NCI-H226 (cell line): Measurements from ENCODE around the gene DNAJB14.
A peak's percentile ranks its signal among the peaks of the same experiment; 100 is the strongest.

Experiments
- DNase-seq: peaks from one replicate; pipeline ENCODE4 v3.0.0-alpha.2; 2015

DNAJB14 gene

DNA sequence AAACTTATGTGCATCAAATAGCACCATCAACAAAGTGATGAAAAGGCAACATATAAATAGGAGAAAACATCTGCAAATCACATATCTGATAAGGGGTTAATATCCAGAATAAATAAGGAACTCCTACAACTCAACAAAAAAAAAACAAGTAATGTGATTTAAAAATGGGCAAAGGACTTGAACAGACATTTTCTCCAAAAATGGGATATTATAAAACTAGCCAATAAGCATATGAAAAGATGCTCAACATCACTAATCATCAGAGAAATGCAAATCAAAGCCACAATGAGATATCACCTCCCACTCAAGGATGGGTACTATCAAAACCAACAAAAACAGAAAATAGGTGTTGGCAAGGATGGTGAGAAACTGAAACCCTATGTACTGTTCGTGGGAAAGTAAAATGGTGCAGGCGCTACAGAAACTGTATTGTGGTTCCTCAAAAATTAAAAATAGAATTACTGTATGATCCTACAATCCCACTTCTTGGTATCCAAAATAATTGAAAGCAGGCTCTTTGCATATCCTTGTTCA is 2.4 kb downstream of the DNAJB14 start:
- DNase-seq: no peak

GRCh38 chr4:99938243-99938753 is 8.1 kb downstream of the DNAJB14 start:
- no peak for DNase-seq

GRCh38 chr4:99934891-99935290 is 11.5 kb downstream of the DNAJB14 start:
- DNase-seq: no peak

DNA sequence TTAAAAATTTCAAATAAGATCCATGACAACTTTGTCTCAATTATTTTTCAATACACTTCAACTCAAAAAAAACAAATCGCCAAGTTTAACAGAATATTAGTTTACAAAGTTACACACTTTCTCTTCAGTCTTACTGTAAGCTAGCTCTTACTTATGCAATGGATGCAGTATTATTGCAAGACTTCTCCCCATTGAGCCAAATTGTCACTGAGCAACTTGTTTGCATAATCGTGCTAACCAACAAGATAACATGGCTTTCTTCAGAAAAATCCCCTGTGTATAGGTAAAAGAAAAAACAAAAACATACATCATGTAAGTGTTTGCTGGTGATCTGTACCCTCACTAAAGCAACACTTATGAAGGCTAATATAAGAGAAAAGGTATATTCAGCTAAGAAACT is 18.9 kb downstream of the DNAJB14 start:
- no peak for DNase-seq

- DNase-seq: no peak
Observed at GRCh38 chr4:99921174-99921573, 25.2 kb downstream of the DNAJB14 start.

GRCh38 chr4:99918656-99919055 is 27.8 kb downstream of the DNAJB14 start:
- no peak for DNase-seq

DNA sequence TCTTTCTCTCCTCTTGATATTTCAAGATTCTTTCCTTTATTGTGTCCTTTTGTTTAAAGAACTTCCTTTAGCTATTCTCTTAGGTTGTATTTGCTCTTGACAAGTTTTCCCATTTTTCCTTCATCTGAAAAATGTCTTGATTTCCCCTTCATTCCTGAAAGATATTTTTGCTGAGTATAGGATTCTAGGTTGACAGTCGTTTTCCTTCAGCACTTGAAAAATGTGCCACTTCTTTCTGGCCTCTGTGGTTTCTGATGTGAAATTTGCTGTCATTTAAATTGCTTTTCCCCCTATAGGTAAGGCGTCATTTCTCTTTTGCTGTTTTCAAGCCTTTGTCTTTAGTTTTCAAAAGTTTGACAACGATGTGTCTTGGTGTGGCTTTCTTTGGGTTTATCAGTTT is 28.8 kb downstream of the DNAJB14 start:
- DNase-seq: no peak

DNA sequence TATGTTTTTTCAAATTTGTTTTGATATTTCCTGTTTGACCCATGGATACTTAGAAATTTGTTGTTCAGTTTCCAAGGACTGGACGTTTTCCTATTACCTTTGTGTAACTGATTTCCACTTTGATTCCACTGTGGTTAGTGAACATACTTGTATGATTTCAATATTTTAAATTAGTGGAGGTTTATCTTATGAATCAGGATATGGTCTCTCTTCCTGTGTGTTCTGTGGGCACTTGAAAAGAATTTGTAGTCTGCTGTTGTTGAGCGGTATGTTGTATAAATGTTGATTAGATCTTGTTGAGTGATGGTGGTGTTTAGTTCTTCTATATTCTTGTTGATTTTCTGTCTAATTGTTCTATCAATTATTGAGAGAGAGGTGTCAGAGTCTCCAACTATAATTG is 31.0 kb downstream of the DNAJB14 start:
- DNase-seq: no peak

- no peak for DNase-seq
Observed at GRCh38 chr4:99894998-99895397, 51.4 kb downstream of the DNAJB14 start.

- DNase-seq: peak; percentile 80
Observed at GRCh38 chr4:99894161-99894997, 52.0 kb downstream of the DNAJB14 start, which contains the start of gene LAMTOR3. LAMTOR3 (minus strand) TSS chr4:99894427; CDS start chr4:99893963, 464 bp downstream.

DNA sequence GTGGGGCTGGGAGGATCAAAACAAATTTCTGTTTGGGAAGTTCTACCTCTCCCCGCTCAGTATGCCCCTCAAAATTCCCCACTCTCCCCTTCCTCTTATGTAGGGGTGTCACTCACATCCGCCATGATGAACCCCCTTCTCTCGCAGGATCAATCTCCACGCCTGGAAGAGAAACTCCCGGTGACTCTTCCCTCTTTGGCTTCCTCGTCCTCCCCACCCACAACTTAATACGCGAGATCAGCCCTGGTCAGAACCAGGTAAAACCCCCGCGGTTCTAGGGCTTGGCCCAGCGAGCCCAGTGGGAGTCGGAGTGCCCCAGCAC is 52.6 kb downstream of the DNAJB14 start:
- no peak for DNase-seq

- DNase-seq: no peak
Observed at GRCh38 chr4:99893029-99893428, 53.4 kb downstream of the DNAJB14 start.

DNA sequence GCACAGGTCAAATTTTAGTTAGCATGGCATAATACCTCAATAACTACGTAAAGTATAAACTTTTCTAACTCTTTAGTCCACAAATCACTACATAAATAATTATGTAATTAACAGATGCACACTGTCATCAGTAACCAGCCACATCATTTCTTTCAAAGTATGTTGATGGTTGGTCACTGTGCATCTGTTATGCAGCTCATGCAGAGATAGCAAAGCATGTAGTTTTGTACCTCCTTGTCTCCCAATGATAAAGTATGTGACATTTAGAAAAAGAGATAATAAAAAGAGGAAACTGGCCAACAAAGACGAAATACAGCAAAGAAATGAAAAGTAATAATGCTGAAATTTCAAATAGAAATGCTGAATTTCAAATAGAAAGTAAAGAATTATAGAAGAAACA is 55.1 kb downstream of the DNAJB14 start:
- DNase-seq: no peak

DNA sequence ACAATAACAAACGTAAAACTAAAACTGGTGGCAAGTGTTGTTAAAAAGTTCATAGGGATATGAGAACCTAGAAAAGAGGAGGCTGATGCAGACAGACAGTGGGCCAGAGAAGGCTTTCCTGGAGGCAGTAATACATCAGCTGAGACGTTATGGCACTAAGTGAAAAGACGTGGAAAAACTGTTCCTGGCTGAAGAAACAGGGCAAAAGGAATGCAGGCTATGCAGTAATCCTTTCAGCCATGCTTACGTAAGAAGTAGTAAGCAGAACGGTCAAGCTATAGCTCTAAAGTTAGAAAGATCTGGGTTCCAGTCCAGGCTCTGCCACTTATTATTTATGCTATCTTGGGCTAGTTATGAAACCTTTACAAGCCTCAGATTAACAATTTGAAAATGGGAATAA is 58.6 kb downstream of the DNAJB14 start:
- DNase-seq: no peak

GRCh38 chr4:99886146-99886545 is 60.3 kb downstream of the DNAJB14 start:
- DNase-seq: no peak

- no peak for DNase-seq
Observed at GRCh38 chr4:99885687-99886086, 60.7 kb downstream of the DNAJB14 start.

- no peak for DNase-seq
Observed at GRCh38 chr4:99885063-99885664, 61.3 kb downstream of the DNAJB14 start.

DNA sequence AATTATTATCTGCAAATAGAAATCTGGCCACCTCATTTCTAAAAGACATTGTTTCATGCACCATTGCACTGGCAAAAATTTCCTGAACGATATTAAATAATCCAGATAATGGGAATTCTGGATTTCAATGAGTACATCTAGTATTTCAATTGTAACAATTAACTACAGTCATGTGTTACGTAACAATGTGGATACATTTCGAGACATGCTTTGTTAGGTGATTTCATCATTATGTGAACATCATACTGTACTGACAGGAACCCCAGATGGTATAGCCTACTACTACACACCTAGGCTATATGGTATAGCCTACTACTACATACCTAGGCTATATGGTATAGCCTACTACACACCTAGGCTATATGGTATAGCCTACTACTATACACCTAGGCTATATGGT is 67.0 kb downstream of the DNAJB14 start:
- no peak for DNase-seq

- DNase-seq: no peak
Observed at GRCh38 chr4:99878604-99879003, 67.8 kb downstream of the DNAJB14 start.

DNA sequence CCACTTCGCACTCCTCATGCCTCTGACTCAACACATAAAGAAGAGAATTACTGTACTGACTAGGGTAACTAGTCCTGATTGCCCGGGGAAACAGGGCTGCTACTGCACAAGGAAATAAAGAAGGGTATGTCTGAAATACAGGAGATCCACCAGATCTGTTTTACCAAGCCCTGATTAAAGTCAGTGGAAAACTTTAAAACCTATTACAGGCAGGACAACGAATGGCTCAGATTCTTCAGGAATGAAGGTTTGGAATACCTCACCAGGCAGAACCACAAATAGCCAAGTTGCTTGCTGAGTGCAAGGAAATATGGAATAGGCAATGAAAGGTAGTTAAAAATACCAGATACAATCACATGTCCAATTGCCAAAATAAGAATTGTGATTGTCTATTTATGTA is 69.5 kb downstream of the DNAJB14 start:
- no peak for DNase-seq

- no peak for DNase-seq
Observed at GRCh38 chr4:99875071-99875470, 71.3 kb downstream of the DNAJB14 start.

DNA sequence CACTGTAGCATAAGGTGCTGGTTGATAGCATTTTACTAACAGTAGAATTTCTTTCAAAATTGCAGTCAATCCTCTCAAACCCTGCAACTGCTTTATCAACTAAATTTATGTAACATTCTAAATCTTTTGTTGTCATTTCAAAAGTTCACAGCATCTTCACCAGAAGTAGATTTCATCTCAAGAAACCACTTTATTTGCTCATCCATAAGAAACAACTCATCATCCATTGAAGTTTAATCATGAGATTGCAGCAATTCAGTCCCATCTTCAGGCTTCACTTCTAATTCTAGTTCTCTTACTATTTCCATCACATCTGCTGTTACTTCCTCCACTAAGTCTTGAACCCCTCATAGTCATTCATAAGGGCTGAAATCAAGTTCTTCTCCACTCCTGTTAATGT is 73.8 kb downstream of the DNAJB14 start:
- no peak for DNase-seq

- DNase-seq: no peak
Observed at GRCh38 chr4:99868126-99868596, 78.3 kb downstream of the DNAJB14 start.

DNA sequence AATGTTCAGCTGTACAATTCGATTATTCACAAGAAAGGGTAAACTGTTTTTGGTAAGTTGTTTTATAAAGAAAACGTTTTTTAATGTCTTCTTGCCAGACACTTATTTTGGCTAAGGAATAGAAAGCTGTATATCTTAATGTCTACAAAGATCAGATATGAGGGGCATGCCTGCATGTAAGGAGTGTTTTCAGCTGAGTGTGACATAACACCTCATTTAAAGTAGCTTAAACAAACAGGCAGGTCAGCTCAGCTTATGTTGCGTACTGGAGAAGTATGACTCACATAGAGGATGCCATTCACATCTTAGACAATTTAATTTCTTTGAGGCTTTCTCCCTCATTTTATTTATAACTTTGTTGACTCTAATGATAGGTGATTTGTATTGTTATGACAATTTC is 82.6 kb downstream of the DNAJB14 start:
- no peak for DNase-seq
